Bronchial epithelial cell (primary cell): ENCODE measurements around the gene PHACTR3. TPM values are rescaled to one million over a fixed set of nuclear protein-coding genes. Genes with fewer than 3 reads are reported as not detected.

ENCODE experiments used
- DNase-seq: peaks from one replicate; pipeline ENCODE4 v3.0.0-alpha.2; 2010; ENCODE audit warnings: low read depth
- FAIRE-seq: peaks from 2 replicates; lab custom pipeline; 2011; peaks lifted over from hg19 to GRCh38; lab: Jason Lieb, UNC
- H3K27me3 ChIP-seq: 2 replicates; pipeline ENCODE4 v1.5.1; 2011; ENCODE audit warnings: low read length; ENCODE audit not compliant: control insufficient read depth, insufficient read depth
- H3K36me3 ChIP-seq: 2 replicates; pipeline ENCODE4 v1.5.1; 2011; ENCODE audit warnings: low read length; ENCODE audit not compliant: control insufficient read depth, insufficient read depth
- H3K4me3 ChIP-seq: 2 replicates; pipeline ENCODE4 v1.5.1; 2011; ENCODE audit warnings: mild to moderate bottlenecking, low read depth, low read length, control low read depth
- CTCF ChIP-seq: IDR thresholded peaks from 2 replicates; pipeline ENCODE4 v1.5.1; 2011; ENCODE audit warnings: mild to moderate bottlenecking, moderate library complexity, low read length, control low read depth, inconsistent platforms; ENCODE audit not compliant: insufficient read depth, severe bottlenecking
- total RNA-seq: library from RNA; depleted of rRNA; stranded (reverse); fragments of >200 nt; gene quantifications from 2 replicates; pipeline ENCODE4 v1.2.1, GENCODE V29; 2014

PHACTR3 gene
- total RNA-seq, 1 donor from 2014 or later: 15.0 TPM

GRCh38 chr20:59650418-59650817 is 46.1 kb downstream of the PHACTR3 start:
- no peak overlapping the region for H3K4me3 ChIP-seq
- no peak for FAIRE-seq
- TF ChIP-seq CTCF: no peak

GRCh38 chr20:59652381-59652780 is 48.0 kb downstream of the PHACTR3 start:
- DNase-seq (no peak), FAIRE-seq (no peak)
- H3K4me3 ChIP-seq: no peak overlapping the region
- no peaks in the 10 kb centered on the region for H3K27me3 ChIP-seq
- no peaks in the 10 kb centered on the region for H3K36me3 ChIP-seq
- TF ChIP-seq CTCF: no peak

More at GRCh38 chr20:59650418-59650817, 46.1 kb downstream of the PHACTR3 start:
- Histone ChIP-seq H3K27me3 (no peaks in the 10 kb centered on the region), H3K36me3 (no peaks in the 10 kb centered on the region)
- no peak for DNase-seq

GRCh38 chr20:59656417-59656816 is 52.1 kb downstream of the PHACTR3 start:
- Histone ChIP-seq H3K27me3 (no peaks in the 10 kb centered on the region), H3K4me3 (no peak overlapping the region), H3K36me3 (no peaks in the 10 kb centered on the region)
- TF ChIP-seq CTCF: no peak
- FAIRE-seq (no peak), DNase-seq (no peak)

- TF ChIP-seq CTCF: no peak
- no peaks in the 10 kb centered on the region for H3K36me3 ChIP-seq
- DNase-seq (no peak), FAIRE-seq (no peak)
- H3K4me3 ChIP-seq: no peak overlapping the region
- H3K27me3 ChIP-seq: no peaks in the 10 kb centered on the region
These were observed 53.2 kb downstream of the PHACTR3 start for GRCh38 chr20:59657459-59658046.

GRCh38 chr20:59660471-59660870 is 56.1 kb downstream of the PHACTR3 start:
- Histone ChIP-seq H3K4me3 (no peak overlapping the region), H3K27me3 (no peaks in the 10 kb centered on the region), H3K36me3 (no peaks in the 10 kb centered on the region)
- FAIRE-seq (no peak), DNase-seq (no peak)
- TF ChIP-seq CTCF: no peak

- no peaks in the 10 kb centered on the region for H3K36me3 ChIP-seq
- no peak for DNase-seq
- H3K4me3 ChIP-seq: no peak overlapping the region
- H3K27me3 ChIP-seq: no peaks in the 10 kb centered on the region
- no peak for TF ChIP-seq CTCF
- no peak for FAIRE-seq
These were observed 56.8 kb downstream of the PHACTR3 start for GRCh38 chr20:59661153-59661552.
